K562 (cell line): Measurements from ENCODE around the gene PLD6. TPM values are rescaled to one million over a fixed set of nuclear protein-coding genes. Genes with fewer than 3 reads are reported as not detected.

Experiments
- ARID2 ChIP-seq: fragments of 450-650 bp; IDR thresholded peaks from 2 replicates; pipeline ENCODE4 v1.6.1; 2017; ENCODE audit warnings: antibody characterized with exemption, mild to moderate bottlenecking
- CCAR2 ChIP-seq: fragments of 200-400 bp; formaldehyde crosslinking; IDR thresholded peaks from 2 replicates; pipeline ENCODE4 v1.6.1; 2017; ENCODE audit warnings: mild to moderate bottlenecking, low read depth, low read length
- CUX1 ChIP-seq: fragments of 200-800 bp; sonication (Bioruptor generic); IDR thresholded peaks from 2 replicates; pipeline ENCODE4 v1.6.1; 2016; ENCODE audit warnings: missing genetic modification characterization, missing compliant biosample characterization
- FUS ChIP-seq: fragments of 200-400 bp; formaldehyde crosslinking; optimal IDR thresholded peaks from 2 replicates; pipeline ENCODE3; 2017; ENCODE audit warnings: low read depth, low read length
- LEF1 ChIP-seq: fragments of 450-650 bp; IDR thresholded peaks from 2 replicates; pipeline ENCODE4 v1.6.1; 2016; ENCODE audit warnings: mild to moderate bottlenecking
- PYGO2 ChIP-seq: fragments of 450-650 bp; IDR thresholded peaks from 2 replicates; pipeline ENCODE4 v1.6.1; 2016; ENCODE audit warnings: mild to moderate bottlenecking, missing genetic modification characterization, moderate library complexity, missing compliant biosample characterization
- RBM25 ChIP-seq: fragments of 200-400 bp; formaldehyde crosslinking; IDR thresholded peaks from 2 replicates; pipeline ENCODE4 v1.6.1; 2018; ENCODE audit warnings: low read length, low read depth, moderate library complexity; ENCODE audit not compliant: severe bottlenecking
- SMC3 ChIP-seq: conservative IDR thresholded peaks from 2 replicates; pipeline ENCODE4 v1.6.1; 2011; ENCODE audit warnings: low read depth, low read length, improper control_type of control experiment; ENCODE audit not compliant: insufficient read depth
- TSC22D4 ChIP-seq: fragments of 450-650 bp; IDR thresholded peaks from 2 replicates; pipeline ENCODE4 v1.6.1; 2016; ENCODE audit warnings: missing genetic modification characterization, missing biosample characterization, control low read depth
- ZNF407 ChIP-seq: fragments of 450-650 bp; IDR thresholded peaks from 2 replicates; pipeline ENCODE4 v1.6.1; 2016; ENCODE audit warnings: low read depth
- ZNF511 ChIP-seq: sonication (generic); formaldehyde crosslinking; IDR thresholded peaks from 2 replicates; pipeline ENCODE4 v1.8.0; 2022; ENCODE audit warnings: mild to moderate bottlenecking, missing genetic modification reagents
- ZNF561 ChIP-seq: fragments of 450-650 bp; formaldehyde crosslinking; conservative IDR thresholded peaks from 2 replicates; pipeline ENCODE4 v1.4.0; 2020; ENCODE audit warnings: mild to moderate bottlenecking, moderate library complexity
- ZNF75A ChIP-seq: fragments of 450-650 bp; formaldehyde crosslinking; IDR thresholded peaks from 2 replicates; pipeline ENCODE4 v1.4.0; 2020; ENCODE audit warnings: mild to moderate bottlenecking
- ZNF766 ChIP-seq: fragments of 200-800 bp; sonication (Bioruptor generic); conservative IDR thresholded peaks from 2 replicates; pipeline ENCODE4 v1.6.1; 2016; ENCODE audit warnings: missing genetic modification characterization, missing compliant biosample characterization
- polyA plus RNA-seq, 8 experiments: library from polyadenylated mRNA; depleted of rRNA in 4 of 8; stranded (reverse) in 5 of 8; unstranded in 3 of 8; fragments of >200 nt; fragmentation: Nextera tagmentation in 2 of 8; fragmentation: Illumina TruSeq in 1 of 8; extraction: Ambion mirVana in 2 of 8; extraction: Trizol in 1 of 8; gene quantifications; 2 replicates each; pipeline versions ENCODE4 v1.2.1 to v1.2.3, GENCODE V29; 2011 to 2014; ENCODE audit warnings: inconsistent platforms in 1 of 8, missing spikeins in 1 of 8
- total RNA-seq, 7 experiments: library from RNA; depleted of rRNA in 6 of 7; stranded (reverse); fragments of >200 nt in 6 of 7; fragmentation: Illumina TruSeq in 2 of 7; extraction: Trizol in 2 of 7; gene quantifications; 2 replicates each; pipeline versions ENCODE4 v1.2.1 to v1.2.3, GENCODE V29; 2011 to 2021; ENCODE audit warnings: low replicate concordance in 1 of 7

Gene PLD6
- total and polyA plus RNA-seq, 9 of the 15 experiments (the other 6 are each of a cell fraction or from before 2014, with no cell fraction given) = 3.6 to 15.6 (median 10.0) TPM

- TF ChIP-seq ZNF511 (CRISPR knock-in tag) = no peak; the same call in 1 of the 2 replicates
- TF ChIP-seq RBM25 = no peak
- no peak for TF ChIP-seq CUX1 (CRISPR knock-in tag)
- no peak for TF ChIP-seq ZNF407
- TF ChIP-seq TSC22D4 = no peak
- no peak for TF ChIP-seq PYGO2 (tag)
- TF ChIP-seq ZNF75A (CRISPR knock-in tag) = no peak
- TF ChIP-seq ZNF766 (CRISPR knock-in tag) = no peak
- TF ChIP-seq FUS = no peak
- TF ChIP-seq CCAR2 = no peak
- TF ChIP-seq LEF1 = peak; percentile 58
- no peak for TF ChIP-seq ARID2
- no peak for TF ChIP-seq ZNF561 (CRISPR knock-in tag)
- TF ChIP-seq SMC3 = no peak
These were observed 31.1 kb upstream of the PLD6 start, which contains the start of gene FLCN (continued) for GRCh38 chr17:17237026-17237799.
